Prostate gland (tissue), 2 donors: ENCODE results near the gene FCN3. TPM values are rescaled to one million over a fixed set of nuclear protein-coding genes. Genes with fewer than 3 reads are reported as not detected.

Experiments
- DNase-seq: peaks from one replicate; pipeline ENCODE4 v3.0.0-alpha.2; 2019; ENCODE audit warnings: low spot score
- H3K27ac ChIP-seq, 2 donors: fragments of 200-600 bp; sonication (generic); 2 replicates each; pipeline ENCODE4 v1.5.1; 2017 to 2019
- H3K27me3 ChIP-seq: fragments of 200-600 bp; sonication (generic); replicated peaks from 2 replicates; pipeline ENCODE4 v1.5.1; 2019; ENCODE audit not compliant: insufficient read depth
- H3K36me3 ChIP-seq, 2 donors: fragments of 200-600 bp; sonication (generic); 1 replicate in 1 of 2; 2 replicates in 1 of 2; pipeline versions ENCODE4 v1.5.1 to v1.8.1; 2017 to 2019
- H3K4me1 ChIP-seq: fragments of 200-600 bp; sonication (generic); replicated peaks from 2 replicates; pipeline ENCODE4 v1.5.1; 2019
- H3K4me3 ChIP-seq, 2 donors: fragments of 200-600 bp; sonication (generic); 2 replicates each; pipeline ENCODE4 v1.5.1; 2017 to 2019
- H3K9me3 ChIP-seq: fragments of 200-600 bp; sonication (generic); 2 replicates; pipeline ENCODE4 v1.5.1; 2017
- POLR2A ChIP-seq: fragments of 450-650 bp; IDR thresholded peaks from one replicate; pipeline ENCODE4 v1.6.1; 2016; ENCODE audit warnings: antibody characterized with exemption, mild to moderate bottlenecking
- POLR2AphosphoS5 ChIP-seq: sonication (generic); formaldehyde crosslinking; IDR thresholded peaks from one replicate; pipeline ENCODE4 v1.6.1; 2017; ENCODE audit warnings: antibody characterized with exemption
- WGBS: methylation state at CpG from one replicate; pipeline ENCODE4 v1.1.5; 2018; 5-methylcytosine and 5-hydroxymethylcytosine counted together
- intact Hi-C: fragments of 100-400 bp; cut with DNase I; formaldehyde crosslinking; loops from one replicate; pipeline ENCODE4 v1.14.2; 2022
- total RNA-seq, 2 donors: library from RNA; depleted of rRNA; stranded (reverse); fragments of >200 nt; gene quantifications; one replicate each; pipeline ENCODE4 v1.1.0, GENCODE V29; 2016
- TF ChIP-seq, protein P1 (sequence below), 4 experiments: fragments of 200-600 bp in 2 of 4; fragments of 450-650 bp in 2 of 4; sonication (generic) in 2 of 4; IDR thresholded peaks; 1 replicate in 3 of 4; 2 replicates in 1 of 4; pipeline ENCODE4 v1.5.1; 2016 to 2019; ENCODE audit warnings: antibody characterized with exemption in 4 of 4, mild to moderate bottlenecking in 2 of 4, moderate library complexity in 2 of 4

The FCN3 gene
- total RNA-seq, 2 donors from 2014 or later, result 0.82 to 15.6 TPM

DNA sequence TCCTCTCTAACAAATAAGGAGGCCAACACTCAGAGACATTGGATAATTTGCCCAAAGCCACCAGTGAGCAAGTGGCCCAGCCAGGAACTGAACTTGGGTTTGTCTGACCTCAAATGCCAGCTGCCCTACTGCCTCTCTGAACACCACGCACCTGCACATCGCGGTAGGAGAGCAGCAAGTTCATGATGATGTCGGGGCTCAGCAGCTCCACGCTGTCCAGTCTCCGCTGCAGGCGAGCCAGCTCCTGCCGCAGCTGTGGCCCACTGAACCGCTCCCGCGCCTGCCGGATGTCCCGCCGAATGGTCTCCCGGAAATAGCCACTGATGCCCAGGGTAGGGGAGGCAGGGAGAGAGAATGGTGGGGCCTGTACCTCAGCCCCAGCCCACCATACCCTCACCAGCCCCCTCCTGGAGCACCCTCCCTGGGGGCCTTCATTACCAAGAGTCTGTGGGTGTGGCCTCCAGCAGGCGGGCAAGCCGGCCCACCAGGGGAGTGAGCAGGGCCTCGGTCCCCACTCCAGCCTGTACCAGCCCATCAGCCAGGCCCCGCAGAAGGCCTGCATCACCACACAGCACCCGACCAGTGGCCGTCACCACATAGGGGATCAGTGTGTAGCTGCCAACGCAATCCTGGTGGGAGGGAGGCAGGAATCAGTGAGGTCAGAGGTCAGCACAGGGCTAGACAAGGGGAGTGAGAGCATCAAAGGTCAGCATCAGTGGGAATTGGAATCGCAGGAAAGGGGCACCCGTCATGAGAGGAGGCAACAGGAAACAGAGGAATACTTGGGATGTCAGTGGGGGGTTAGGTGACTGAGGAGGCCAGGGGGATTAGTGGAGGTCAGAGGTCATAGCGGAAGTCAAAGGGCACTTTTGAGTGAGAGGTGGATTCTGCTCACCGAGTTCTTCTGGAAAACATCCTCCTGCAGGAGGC is 10.6 kb downstream of the FCN3 start:
- Histone ChIP-seq H3K9me3 (no peaks in the 10 kb centered on the region), H3K36me3 (peaks cover 0 to 15% of the 10 kb centered on the region in 2 donors), H3K27ac (peak overlapping the region in 1 of 2 donors; percentile 99), H3K27me3 (no peaks in the 10 kb centered on the region), H3K4me3 (no peak overlapping the region), H3K4me1 (peaks cover 15% of the 10 kb centered on the region)
- intact Hi-C loops, result no loop called here
- 83% methylated on average over 23 of the region's 26 CpGs for WGBS
- no peak for DNase-seq
- TF ChIP-seq POLR2A (no peak), POLR2AphosphoS5 (no peak)
- TF ChIP-seq, protein P1, sequence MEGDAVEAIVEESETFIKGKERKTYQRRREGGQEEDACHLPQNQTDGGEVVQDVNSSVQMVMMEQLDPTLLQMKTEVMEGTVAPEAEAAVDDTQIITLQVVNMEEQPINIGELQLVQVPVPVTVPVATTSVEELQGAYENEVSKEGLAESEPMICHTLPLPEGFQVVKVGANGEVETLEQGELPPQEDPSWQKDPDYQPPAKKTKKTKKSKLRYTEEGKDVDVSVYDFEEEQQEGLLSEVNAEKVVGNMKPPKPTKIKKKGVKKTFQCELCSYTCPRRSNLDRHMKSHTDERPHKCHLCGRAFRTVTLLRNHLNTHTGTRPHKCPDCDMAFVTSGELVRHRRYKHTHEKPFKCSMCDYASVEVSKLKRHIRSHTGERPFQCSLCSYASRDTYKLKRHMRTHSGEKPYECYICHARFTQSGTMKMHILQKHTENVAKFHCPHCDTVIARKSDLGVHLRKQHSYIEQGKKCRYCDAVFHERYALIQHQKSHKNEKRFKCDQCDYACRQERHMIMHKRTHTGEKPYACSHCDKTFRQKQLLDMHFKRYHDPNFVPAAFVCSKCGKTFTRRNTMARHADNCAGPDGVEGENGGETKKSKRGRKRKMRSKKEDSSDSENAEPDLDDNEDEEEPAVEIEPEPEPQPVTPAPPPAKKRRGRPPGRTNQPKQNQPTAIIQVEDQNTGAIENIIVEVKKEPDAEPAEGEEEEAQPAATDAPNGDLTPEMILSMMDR (IDR thresholded peaks at IDR 0.05), result no peak

DNA sequence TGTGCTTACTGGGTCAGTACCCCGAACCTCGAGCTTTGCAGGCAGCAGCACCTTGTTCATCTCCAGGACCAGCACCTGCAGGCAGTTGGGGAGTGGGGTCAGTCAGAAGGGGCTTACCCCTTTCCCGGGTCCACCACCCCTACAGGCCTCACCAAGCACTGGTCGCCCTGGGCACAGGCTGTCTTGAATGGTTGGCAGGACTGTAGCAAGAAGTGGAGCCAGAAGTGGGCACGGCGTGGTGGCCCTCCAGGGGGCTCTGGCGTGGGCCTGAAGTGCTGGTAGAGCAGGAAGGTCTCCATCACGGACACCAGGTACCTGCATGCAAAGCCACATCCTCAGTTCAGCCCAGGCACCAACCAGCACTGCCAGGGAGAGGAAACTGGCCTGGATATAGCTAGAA is 13.1 kb downstream of the FCN3 start:
- peaks cover 8% of the 10 kb centered on the region for H3K4me1 ChIP-seq
- H3K27me3 ChIP-seq, result no peaks in the 10 kb centered on the region
- H3K9me3 ChIP-seq, result no peaks in the 10 kb centered on the region
- H3K36me3 ChIP-seq, result peaks cover 0 to 23% of the 10 kb centered on the region in 2 donors
- no peak for DNase-seq
- TF ChIP-seq, protein P1 (IDR thresholded peaks at IDR 0.05), result no peak
- TF ChIP-seq POLR2A (no peak), POLR2AphosphoS5 (no peak)
- no peak overlapping the region for H3K4me3 ChIP-seq
- intact Hi-C loops, result no loop called here
- 90% methylated on average over 4 of the region's 8 CpGs for WGBS
- no peak overlapping the region for H3K27ac ChIP-seq

DNA sequence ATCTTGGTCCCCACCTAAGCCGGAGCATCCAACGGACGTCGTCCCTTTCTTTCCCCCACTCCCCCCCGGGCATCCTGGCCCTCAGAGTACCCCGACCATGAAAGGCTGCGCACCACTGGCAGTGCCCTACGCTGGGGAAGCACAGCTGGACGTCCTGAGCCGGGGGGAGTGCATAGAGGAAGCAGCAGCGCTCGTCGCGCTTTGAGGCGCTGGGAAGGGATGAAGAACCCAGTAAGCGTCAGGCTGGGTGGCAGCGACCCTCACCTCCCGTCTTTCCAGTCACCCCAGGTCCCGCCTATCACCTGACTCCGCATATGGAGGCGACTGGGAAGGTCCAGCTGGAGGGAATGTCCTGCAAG is 13.6 kb downstream of the FCN3 start:
- H3K27ac ChIP-seq, result no peak overlapping the region
- no peaks in the 10 kb centered on the region for H3K9me3 ChIP-seq
- H3K4me3 ChIP-seq, result no peak overlapping the region
- no peak for DNase-seq
- peaks cover 0 to 23% of the 10 kb centered on the region in 2 donors for H3K36me3 ChIP-seq
- TF ChIP-seq POLR2AphosphoS5 (no peak), POLR2A (no peak)
- TF ChIP-seq, protein P1 (IDR thresholded peaks at IDR 0.05), result no peak
- intact Hi-C loops, result no loop called here
- WGBS, result 84% methylated on average over 17 of the region's 21 CpGs
- no peaks in the 10 kb centered on the region for H3K27me3 ChIP-seq
- H3K4me1 ChIP-seq, result peaks cover 8% of the 10 kb centered on the region

DNA sequence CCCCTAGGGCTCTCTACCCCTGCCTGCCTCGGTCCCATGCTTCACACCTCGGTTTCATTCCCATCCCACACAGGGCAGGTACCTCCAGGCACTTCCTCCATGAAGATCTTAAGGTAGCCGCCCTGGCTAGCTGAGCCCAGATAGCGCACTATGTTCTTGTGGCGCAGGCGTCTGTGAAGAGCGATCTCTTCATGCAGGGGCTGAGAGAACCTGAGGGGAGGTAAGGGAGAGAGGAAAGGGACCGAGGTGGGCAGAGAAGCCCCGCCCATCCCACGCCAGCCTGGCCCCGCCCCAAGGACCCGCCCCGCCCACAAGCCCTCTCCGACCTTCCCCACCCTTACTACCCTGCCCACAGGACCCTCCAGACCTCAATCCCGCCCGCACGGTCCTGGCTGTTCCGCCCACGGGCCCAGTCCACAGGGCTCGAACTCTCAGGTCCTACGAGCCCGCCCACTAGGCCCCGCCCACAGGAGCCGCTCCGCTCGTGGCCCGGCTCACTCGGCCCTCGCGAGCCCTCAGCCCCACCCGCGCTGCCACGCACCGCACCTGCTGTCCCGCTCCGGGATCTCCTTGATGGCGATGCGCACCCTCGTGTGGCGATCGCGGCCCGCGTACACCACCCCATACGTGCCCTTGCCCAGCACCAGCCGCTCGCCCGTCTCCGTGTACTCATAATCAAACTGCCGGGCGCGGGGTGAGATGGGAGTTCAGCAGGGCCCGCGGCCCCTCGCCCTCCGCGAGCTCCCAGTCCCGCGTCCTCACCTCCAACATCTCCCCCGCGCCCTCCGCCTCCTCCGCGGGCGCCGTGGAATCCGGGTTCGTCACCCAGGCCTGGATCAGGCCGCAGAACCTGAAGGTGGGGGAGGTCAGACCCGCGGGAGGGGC is 14.2 kb downstream of the FCN3 start:
- H3K27ac ChIP-seq, result no peak overlapping the region
- H3K27me3 ChIP-seq, result no peaks in the 10 kb centered on the region
- WGBS, result 62% methylated on average over 71 of the region's 71 CpGs
- H3K9me3 ChIP-seq, result no peaks in the 10 kb centered on the region
- H3K36me3 ChIP-seq, result peaks cover 0 to 26% of the 10 kb centered on the region in 2 donors
- TF ChIP-seq POLR2A, result no peak
- no peak for TF ChIP-seq POLR2AphosphoS5
- TF ChIP-seq, protein P1 (IDR thresholded peaks at IDR 0.05), result no peak
- no peak overlapping the region for H3K4me3 ChIP-seq
- peaks cover 8% of the 10 kb centered on the region for H3K4me1 ChIP-seq
- intact Hi-C loops, result no loop called here
- no peak for DNase-seq
